ENCODE results near the gene COPA. TPM values are rescaled to one million over a fixed set of nuclear protein-coding genes. Genes with fewer than 3 reads are reported as not detected.

Gene COPA
- total and polyA plus RNA-seq, 12 donors: 48.2 to 122 (median 109) TPM

DNA sequence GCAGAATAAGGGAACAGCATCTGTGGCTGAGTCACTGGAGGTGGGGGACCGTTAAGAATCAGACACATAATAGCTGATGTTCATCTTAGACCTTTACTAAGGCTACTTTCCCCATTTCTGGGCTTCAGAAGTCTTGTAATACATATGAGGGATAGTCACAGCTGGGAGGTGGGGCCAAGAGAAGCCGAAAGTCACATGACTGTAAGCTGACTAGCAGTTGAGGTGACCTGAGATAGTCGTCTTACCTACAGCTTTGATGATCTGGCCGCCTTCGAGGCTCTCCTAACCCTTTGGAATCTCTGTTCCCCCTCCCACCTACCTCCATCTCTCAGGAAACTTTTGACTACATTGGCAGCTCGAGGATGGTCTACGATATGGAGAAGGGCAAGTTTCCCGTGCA is 9.5 kb upstream of the COPA start:
- ATAC-seq (no peak), DNase-seq (no peak)
- intact Hi-C loops (cut with DNase I): no loop called here
- Histone ChIP-seq H3K4me1 (peaks cover 0 to 17% (median 4%) of the 10 kb centered on the region in 9 donors), H3K36me3 (peaks cover 0 to 100% (median 92%) of the 10 kb centered on the region in 9 donors), H3K27me3 (no peaks in the 10 kb centered on the region), H3K27ac (peak overlapping the region in 2 of 10 donors; percentile 39 to 51), H3K4me3 (no peak overlapping the region), H3K9me3 (no peaks in the 10 kb centered on the region)
- TF ChIP-seq, protein P1, sequence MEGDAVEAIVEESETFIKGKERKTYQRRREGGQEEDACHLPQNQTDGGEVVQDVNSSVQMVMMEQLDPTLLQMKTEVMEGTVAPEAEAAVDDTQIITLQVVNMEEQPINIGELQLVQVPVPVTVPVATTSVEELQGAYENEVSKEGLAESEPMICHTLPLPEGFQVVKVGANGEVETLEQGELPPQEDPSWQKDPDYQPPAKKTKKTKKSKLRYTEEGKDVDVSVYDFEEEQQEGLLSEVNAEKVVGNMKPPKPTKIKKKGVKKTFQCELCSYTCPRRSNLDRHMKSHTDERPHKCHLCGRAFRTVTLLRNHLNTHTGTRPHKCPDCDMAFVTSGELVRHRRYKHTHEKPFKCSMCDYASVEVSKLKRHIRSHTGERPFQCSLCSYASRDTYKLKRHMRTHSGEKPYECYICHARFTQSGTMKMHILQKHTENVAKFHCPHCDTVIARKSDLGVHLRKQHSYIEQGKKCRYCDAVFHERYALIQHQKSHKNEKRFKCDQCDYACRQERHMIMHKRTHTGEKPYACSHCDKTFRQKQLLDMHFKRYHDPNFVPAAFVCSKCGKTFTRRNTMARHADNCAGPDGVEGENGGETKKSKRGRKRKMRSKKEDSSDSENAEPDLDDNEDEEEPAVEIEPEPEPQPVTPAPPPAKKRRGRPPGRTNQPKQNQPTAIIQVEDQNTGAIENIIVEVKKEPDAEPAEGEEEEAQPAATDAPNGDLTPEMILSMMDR (IDR thresholded peaks at IDR 0.05): no peak
- WGBS, 2 donors: 88 to 89% methylated on average over 8 of the region's 8 CpGs

DNA sequence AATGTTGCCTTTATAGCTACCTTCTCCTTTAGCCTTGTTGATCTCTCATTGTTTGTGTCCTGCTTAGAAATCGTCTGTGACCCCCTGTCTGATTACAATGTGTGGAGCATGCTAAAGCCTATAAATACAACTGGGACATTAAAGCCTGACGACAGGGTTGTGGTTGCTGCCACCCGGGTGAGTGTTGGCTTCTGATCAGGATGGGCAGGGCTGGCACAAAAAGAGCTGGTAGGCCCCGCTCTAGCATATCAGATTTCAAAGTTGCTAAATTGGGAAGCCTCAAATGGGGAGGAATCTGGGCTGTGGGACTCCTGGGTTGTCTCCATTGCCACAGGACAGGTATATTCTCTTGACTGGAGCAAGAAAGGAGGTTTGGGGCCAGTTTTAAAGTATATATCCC is 8.6 kb upstream of the COPA start:
- H3K4me1 ChIP-seq: peaks cover 0 to 17% (median 5%) of the 10 kb centered on the region in 9 donors
- TF ChIP-seq, protein P1 (IDR thresholded peaks at IDR 0.05): no peak
- intact Hi-C loops (cut with DNase I): no loop called here
- H3K4me3 ChIP-seq: no peak overlapping the region
- WGBS, 2 donors: 39 to 59% methylated on average over 4 of the region's 4 CpGs
- DNase-seq (peak; percentile 31 to 40), ATAC-seq (peak; percentile 47 to 91 (median 74))
- H3K36me3 ChIP-seq: peaks cover 0 to 100% (median 83%) of the 10 kb centered on the region in 9 donors
- H3K9me3 ChIP-seq: no peaks in the 10 kb centered on the region
- no peaks in the 10 kb centered on the region for H3K27me3 ChIP-seq
- peak overlapping the region in 7 of 10 donors; percentile 4 to 67 (median 39) for H3K27ac ChIP-seq

- H3K4me3 ChIP-seq: no peak overlapping the region
- TF ChIP-seq, protein P1 (IDR thresholded peaks at IDR 0.05): no peak
- H3K36me3 ChIP-seq: peaks cover 0 to 75% (median 41%) of the 10 kb centered on the region in 9 donors
- WGBS, 2 donors: 71 to 77% methylated on average over 4 of the region's 4 CpGs
- no peaks in the 10 kb centered on the region for H3K27me3 ChIP-seq
- intact Hi-C loops (cut with DNase I): no loop called here
- H3K27ac ChIP-seq: peak overlapping the region in 2 of 10 donors; percentile 33 to 80
- H3K9me3 ChIP-seq: no peaks in the 10 kb centered on the region
- DNase-seq (no peak), ATAC-seq (no peak)
- H3K4me1 ChIP-seq: peaks cover 0 to 41% (median 19%) of the 10 kb centered on the region in 9 donors
Measured at GRCh38 chr1:160346958-160347357, 3.9 kb upstream of the COPA start.

DNA sequence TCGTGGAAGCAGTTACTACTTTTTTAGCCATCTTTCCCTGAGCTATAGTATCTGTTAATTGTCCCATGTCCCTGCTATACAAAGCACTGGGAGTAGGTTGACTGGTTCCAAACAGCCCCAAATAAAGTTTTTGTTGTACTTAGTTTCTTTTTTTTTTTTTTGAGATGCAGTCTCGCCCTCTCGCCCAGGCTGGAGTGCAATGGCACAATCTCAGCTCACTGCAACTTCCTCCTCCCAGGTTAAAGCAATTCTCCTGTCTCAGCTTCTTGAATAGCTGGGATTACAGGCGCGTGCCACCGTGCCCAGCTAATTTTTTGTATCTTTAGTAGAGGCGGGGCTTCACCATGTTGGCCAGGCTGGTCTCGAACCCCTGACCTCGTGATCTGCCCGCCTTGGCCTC is 3.4 kb upstream of the COPA start:
- Histone ChIP-seq H3K36me3 (peaks cover 0 to 70% (median 36%) of the 10 kb centered on the region in 9 donors), H3K9me3 (no peaks in the 10 kb centered on the region), H3K4me3 (no peak overlapping the region), H3K4me1 (peaks cover 0 to 44% (median 21%) of the 10 kb centered on the region in 9 donors), H3K27me3 (no peaks in the 10 kb centered on the region), H3K27ac (peak overlapping the region in 2 of 10 donors; percentile 12 to 80)
- intact Hi-C loops (cut with DNase I): no loop called here
- no peak for ATAC-seq
- DNase-seq: no peak
- WGBS, 2 donors: 86 to 88% methylated on average over 10 of the region's 10 CpGs
- TF ChIP-seq, protein P1 (IDR thresholded peaks at IDR 0.05): no peak

Measured in heart right ventricle (tissue), 16 donors.